WTC11 (cell line): Measurements from ENCODE around the gene TRPV2.

Experiments
- ARID4B ChIP-seq: sonication (generic); formaldehyde crosslinking; IDR thresholded peaks from 2 replicates; pipeline ENCODE4 v1.8.0; 2023; ENCODE audit warnings: missing genetic modification reagents, mild to moderate bottlenecking, borderline replicate concordance
- CREB1 ChIP-seq: sonication (generic); formaldehyde crosslinking; IDR thresholded peaks from 2 replicates; pipeline ENCODE4 v1.8.0; 2023; ENCODE audit warnings: mild to moderate bottlenecking, missing genetic modification reagents
- CTCF ChIP-seq: fragments of 200-600 bp; IDR thresholded peaks from 2 replicates; pipeline ENCODE4 v1.8.0; 2022; ENCODE audit warnings: antibody characterized with exemption
- NFE2L1 ChIP-seq: sonication (generic); formaldehyde crosslinking; IDR thresholded peaks from 2 replicates; pipeline ENCODE4 v1.8.1; 2023; ENCODE audit warnings: missing genetic modification reagents
- PREB ChIP-seq: sonication (generic); formaldehyde crosslinking; IDR thresholded peaks from 2 replicates; pipeline ENCODE4 v1.8.1; 2022; ENCODE audit warnings: mild to moderate bottlenecking, missing genetic modification reagents, moderate library complexity, borderline replicate concordance
- USF1 ChIP-seq: sonication (generic); formaldehyde crosslinking; IDR thresholded peaks from 2 replicates; pipeline ENCODE4 v1.8.0; 2022; ENCODE audit warnings: mild to moderate bottlenecking, missing genetic modification reagents

DNA sequence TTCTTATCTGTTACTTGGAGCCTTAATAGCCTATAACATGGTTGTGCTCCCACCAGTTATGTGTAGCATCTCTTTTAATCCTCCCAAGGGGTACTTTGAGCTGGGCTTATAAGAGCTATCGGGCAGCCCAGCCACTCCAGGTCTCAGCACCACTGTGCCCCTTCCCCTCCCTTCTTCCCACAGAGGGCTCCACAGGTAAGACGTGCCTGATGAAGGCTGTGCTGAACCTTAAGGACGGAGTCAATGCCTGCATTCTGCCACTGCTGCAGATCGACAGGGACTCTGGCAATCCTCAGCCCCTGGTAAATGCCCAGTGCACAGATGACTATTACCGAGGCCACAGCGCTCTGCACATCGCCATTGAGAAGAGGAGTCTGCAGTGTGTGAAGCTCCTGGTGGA lies 7.0 kb downstream of the TRPV2 start:
- TF ChIP-seq CTCF = no peak
- no peak for TF ChIP-seq NFE2L1 (CRISPR knock-in tag)
- no peak for TF ChIP-seq PREB (CRISPR knock-in tag)
- TF ChIP-seq ARID4B (CRISPR knock-in tag) = no peak
- no peak for TF ChIP-seq CREB1
- TF ChIP-seq USF1 (CRISPR knock-in tag) = no peak
